ENCODE results near the gene HIVEP3.

HIVEP3 gene

DNA sequence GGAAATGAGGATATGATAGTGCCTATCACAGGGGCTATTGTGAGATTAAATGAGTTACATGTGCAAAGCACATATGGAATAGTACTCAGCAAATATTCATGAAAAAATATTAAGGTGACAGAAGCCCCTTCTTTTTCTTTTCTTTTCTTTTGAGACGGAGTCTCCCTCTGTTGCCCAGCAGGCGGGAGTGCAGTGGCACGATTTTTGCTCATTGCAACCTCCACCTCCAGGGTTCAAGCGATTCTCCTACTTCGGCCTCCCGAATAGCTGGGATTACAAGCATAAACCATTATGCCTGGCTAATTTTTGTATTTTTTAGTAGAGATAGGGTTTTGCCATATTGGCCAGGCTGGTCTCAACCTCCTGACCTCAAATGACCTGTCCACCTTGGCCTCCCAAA lies 139.4 kb downstream of the HIVEP3 start:
- no peak for DNase-seq

DNA sequence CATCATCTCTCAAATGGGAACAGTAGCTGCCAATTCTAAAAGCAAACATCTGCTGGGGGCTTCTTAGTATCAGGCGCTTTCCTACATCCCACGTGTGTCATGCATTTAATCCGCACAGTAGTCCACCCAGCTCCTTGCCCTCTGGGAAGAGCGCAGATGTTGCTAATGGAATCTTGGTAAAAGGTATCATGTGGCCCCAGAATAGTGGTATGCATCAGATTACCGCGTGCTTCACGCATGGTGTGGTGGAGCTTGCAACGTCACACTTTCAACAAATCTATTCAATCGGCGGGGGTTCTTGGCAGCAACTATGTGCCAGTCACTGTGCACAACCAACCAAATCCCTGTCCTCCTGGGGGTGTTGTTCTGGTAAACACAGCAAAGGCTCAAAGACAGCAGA lies 141.0 kb downstream of the HIVEP3 start:
- DNase-seq: no peak

DNA sequence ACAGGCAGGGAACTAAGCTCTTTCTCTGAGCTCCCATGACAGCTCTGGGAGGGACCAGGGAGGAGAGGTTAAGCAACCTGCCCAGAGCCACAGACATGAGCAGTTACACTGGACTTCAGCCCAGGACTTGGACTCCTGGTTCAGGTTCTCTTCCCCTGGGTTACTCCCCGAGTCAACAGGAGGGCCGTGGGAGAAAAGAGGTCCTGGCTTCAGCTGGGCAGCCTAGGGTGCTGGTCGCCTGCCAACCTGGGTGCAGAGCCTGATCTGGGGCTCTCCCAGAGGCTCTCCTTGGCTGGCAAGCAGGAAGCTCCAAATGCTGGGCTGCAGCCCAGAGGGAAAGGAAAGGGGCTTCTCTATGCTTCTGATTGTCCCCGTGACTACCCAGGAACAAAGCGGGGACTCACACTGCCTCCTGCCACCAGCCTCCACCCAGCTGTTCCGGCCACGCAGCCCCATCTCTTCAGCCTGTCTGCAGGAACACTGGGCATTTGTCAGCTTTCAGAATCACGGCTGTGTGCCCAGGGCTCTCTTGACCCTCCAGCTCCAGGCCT lies 141.8 kb downstream of the HIVEP3 start:
- no peak for DNase-seq

DNA sequence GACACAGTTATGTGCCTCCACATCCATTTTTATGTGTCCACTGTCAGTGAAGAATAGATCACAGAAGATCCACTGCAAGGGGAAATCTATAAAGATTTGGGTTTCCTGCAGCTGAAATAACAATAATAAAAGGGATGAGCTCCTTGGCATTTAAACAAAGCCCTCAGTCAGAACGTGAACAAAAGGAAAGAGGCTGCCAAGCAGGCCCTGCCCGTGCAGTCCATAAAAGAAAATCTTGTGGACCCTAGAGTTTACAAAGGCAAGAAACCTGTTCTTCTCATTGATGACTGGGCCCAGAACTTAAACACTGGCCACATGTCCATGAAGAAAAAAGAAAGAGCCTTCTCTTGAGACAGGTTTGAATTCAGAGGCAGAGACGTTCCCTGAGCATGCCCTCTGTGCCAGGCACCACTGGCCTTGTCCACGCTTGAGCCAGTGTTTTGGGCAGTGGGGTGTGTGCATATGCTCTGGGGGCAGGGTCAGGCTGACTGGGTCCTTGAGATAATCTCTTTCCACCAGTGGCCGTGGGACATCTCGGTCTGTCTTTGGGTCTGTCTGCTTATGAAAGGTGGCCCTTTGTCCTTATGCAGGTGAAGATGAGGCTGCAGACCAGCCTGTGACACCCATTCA lies 142.7 kb downstream of the HIVEP3 start:
- no peak for DNase-seq

DNA sequence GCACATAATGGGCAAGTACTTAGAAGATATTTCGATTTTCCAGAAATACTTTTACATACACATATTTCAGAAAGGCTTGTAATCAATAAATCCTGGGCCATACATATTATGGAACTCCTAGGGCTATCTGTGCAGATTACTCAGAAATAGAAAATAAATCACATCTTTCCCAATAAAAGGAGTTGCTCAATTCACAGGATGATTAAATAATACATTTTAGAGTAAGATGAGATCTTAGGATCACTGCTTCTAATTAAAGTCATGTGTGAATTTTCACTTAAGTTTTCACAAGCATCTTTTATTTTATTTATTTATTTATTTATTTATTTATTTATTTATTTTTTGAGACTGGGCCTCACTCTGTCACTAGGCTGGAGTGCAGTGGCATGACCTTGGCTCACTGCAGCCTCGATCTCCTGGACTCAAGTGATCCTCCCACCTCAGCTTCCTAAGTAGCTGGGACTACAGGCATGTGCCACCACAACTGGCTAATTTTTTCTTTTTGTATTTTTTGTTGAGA lies 144.2 kb downstream of the HIVEP3 start:
- no peak for DNase-seq

DNA sequence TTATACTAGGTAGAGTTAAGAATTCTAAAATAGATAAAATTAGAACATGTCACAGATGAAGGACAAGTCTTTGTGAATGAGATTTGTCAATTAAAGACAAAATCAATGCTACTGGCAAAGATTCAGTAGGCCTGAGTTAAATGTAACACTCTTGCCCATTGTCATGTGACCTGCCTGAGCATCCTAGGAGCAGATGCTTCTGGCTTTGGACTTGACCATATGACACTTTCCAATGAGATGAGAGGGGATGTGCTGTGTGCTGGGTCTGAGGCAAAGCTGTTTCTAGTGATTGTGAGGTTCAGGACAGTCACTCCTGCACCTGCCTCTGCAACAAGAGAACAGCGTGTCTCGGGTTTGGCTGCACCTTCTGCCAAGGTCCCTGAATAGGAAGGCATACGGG lies 144.9 kb downstream of the HIVEP3 start:
- no peak for DNase-seq

DNA sequence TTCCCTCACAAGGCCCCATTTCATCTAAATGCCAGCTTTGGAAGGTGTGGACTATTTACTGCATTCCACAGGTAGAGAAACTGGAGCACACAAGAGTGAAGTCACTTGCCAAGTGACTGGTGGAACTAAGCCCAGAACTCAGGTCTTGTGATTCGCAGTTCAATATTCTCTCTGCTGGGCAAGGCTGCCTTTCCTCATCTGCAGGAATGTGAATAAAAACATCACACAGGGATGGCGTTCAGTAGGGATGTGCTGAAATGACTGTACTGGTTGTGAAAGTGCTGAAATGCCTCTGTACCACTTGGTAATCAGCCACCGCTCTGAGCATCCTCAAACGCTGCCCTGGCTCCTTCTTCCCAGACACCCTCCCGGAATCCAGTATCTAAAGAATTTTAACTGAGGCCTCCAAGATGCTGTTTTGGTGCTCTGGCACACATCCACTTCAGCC lies 145.6 kb downstream of the HIVEP3 start:
- DNase-seq: no peak

DNA sequence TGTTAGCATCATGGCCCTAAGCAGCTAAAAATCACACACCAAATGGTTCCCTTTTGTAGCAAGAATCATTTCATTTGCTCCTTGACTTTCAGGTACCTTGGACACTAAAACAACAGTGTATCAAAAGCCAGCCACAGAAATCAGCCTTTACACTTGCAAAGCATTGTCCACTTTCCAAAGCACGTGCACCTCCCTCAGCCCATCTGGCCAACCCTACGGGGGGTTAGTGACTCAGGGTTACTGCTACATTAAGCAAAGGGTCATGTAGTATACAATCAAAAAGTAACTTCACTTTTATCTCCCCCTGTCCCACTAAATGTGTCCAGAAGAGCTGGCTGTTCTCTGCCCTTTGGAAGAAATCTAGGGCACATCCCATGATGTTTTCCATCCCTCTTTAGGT lies 149.7 kb downstream of the HIVEP3 start:
- no peak for DNase-seq

DNA sequence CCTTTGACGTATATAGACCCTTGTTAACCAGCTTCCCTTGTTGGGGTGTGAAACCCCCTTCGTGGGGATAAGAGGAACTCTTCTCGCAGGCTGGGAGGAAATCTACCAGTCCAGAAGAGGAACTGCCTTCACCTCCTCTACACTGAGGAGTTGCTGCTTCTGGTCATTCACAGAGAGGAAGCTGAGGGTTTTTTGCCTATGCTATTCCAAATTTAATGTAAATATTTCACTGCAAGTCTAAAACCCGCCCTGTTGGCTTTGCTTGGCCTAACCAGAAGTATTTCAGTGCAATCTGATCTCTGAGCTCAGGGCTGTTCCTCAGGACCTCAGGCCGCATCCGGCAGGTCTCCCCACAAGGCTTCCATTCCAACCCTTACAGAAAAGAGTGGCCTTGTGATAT lies 150.1 kb downstream of the HIVEP3 start:
- DNase-seq: no peak

DNA sequence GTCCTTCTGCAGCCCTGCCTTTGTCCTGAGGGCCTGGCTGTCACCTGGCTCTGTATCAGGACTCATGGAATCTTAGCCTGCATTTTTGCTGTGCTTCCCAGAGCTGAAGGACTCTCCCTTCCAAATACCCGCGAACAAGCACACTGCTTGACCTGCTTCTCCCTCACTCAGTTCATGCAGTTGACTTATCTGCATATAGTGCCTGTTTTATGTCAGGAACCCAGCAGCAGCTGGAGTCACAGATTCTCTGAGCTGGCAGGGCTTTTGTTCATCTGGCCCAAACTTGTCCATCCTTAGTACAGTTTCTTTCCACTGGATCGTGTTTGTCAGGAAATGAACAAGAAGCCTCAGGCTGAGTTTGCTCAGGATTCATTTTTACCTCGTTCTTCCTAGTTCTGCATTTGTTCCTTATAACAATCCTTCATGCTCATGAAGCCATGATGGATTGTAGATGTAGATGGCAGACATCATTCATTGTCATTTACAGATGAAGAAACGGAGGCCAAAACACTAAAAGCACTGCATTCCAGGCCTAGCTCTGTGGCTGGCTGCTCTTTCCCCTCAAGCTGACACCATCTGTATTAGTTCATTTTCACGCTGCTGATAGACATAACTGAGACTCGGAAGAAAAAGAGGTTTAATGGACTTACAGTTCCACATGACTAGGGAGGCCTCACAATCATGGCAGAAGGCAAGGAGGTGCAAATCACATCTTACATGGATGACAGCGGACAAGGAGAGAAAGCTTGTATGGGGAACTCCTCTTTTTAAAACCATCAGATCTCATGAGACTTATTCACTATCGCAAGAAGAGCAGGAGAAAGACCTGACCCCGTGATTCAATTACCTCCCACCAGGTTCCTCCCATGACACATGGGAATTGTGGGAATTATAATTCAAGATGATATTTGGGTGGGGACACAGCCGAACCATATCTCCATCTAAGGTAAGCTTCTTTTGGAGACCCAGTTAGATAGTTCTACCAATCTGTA lies 150.9 kb downstream of the HIVEP3 start:
- DNase-seq: no peak

DNA sequence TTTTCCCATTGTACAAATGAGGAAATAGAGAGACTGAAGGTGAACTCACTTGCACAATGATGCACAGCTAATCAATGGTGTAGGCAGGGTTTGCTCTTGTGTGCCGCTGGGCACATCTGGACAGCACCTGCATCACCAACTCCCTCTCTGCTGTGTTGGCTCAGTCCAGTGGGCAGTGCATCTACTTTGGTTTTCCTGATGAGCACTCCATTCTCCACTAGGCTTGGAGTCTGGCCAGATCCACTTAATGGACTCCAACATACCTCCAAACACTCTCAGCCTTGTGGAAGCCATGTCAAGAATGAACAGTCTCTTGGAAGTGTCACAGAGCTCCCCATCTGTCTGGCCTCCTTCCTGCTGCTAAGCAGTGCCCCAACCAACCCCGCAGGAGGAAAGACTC lies 152.2 kb downstream of the HIVEP3 start:
- no peak for DNase-seq

DNA sequence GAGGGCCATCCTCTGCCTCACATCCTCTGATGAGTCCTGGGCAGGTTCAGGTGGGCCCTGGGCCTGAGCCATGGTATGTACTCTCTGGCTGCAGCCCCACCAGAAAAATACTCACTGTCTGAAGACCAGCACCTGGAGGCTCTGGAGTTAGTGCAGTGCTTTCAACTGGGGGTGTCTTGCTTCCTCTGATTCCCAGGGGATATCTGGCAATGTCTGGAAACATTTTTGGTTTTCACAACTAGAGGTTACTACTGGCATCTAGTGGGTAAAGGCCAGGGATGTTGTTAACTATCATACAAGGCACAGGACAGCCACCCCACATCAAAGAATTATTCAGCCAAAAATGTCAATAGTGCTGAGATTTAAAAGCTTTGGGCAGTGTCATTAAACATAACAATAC lies 152.7 kb downstream of the HIVEP3 start:
- DNase-seq: no peak

DNA sequence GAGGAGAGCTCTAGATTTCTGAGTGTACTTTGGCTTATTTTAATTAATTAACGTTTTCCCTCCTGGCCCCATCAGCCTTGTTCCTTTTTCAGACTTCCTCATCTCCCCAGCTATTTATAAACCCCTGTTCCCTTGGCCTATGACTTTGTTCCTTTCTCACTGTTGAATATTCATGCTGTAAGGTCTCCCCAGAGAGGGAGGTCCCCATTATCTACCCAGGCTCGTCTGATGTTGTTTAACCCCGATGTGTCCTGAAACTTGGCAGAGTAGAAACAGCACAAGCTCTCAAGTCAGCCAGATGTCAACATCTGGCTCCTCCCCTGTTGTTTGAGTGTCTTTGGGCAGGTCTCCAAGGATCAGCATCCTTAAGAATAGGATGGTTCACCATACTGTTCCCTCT lies 153.6 kb downstream of the HIVEP3 start:
- DNase-seq: no peak

DNA sequence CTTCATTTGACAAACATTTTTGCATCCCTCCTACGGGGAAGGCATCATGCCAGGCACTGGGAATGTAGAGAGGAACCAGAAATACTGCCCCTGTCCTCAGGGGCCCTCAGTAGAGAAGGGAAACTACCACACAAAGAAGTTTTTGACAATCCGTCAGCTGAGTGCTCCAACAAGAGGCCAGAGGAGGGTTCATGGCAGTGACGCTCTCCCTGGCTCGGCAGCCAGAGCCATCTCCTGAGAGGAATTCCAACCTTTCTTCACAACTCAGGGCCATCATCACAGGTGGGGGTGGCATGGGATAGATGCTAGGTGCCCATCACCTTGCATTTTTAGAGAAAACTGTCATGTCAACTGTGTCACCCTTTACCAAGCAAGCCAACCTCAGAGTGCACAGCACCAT lies 154.1 kb downstream of the HIVEP3 start:
- no peak for DNase-seq

DNA sequence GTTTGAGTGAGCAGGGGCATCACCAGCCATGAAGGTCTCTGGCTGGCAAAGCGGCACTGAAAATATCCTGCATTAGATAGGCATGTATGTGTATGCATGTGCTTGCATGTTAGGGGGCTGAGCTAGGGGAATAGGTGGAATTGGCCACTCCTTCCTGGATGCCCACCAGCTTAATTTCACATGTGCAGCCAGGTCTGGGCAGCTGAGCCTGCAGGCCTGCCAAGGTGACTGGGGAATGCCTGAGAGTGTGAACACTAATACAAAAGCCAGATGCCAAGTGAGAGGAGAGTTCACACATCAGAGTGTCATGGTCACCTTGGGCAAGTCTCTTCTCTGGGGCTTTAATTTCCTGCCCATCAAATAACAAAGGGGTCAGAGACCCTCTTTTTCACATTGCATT lies 155.9 kb downstream of the HIVEP3 start:
- no peak for DNase-seq

DNA sequence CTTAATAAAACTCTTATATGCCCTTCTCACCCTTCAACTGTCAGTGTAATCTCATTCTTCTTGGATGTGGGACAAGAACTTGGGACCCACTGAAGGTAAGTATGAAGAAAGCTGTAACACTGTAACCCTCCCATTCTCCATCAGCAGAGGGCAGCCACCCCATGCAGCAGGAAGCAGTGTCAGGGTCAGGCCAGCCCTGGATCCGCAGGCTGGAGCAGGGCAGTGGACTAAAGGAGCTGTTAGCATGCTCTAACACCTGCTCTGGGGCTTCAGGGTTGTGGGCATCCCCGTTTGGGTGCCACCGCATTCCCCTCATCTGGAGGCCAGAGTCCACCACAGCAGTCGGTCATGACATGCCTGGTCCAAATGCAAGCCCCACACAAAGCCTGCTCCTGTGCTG lies 156.5 kb downstream of the HIVEP3 start:
- no peak for DNase-seq

DNA sequence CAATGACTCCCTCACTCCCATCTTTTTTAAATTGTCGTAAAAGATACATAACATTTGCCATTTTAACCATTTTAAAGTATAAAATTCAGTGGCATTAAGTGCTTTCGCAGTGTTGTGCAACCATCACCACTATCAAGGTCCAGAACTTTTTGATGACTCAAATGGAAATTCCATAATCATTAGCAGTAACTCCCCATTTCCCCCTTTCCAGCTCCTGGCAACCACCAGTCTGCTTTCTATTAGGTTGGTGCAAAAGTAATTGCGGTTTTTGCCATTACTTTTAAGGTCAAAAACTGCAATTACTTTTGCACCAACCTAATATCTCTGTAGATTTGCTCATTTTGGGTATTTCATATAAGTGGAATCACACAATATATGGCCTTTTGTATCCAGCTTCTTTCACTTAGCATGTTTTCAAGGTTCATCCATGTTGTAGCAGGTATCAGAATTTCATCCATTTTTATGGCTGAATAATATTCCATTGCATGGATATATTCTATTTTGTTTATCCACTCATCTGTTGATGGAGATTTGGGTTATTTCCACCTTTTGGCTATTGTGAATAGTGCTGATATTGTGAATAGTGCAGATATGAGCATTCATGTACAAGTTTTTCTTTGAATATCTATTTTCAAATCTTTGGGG lies 159.7 kb downstream of the HIVEP3 start:
- DNase-seq: no peak

DNA sequence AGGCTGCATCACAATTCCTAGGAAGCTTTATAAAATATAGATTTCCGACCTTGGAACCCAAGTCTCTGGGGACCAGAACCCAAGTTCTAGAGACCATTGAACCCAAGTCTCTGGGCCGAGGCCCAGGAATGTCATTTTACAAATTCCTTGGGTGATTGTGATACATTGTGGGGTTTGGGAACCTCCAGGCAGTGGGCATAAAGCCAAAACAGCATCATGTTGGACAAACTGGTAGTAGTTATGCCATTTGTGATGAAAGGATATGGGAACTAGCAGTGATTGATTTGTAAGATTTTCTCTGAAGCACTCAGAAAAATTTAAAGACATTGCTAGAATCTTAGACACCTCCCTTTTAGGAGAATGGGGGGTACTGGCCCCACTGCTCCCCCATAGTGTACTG lies 160.2 kb downstream of the HIVEP3 start:
- no peak for DNase-seq

DNA sequence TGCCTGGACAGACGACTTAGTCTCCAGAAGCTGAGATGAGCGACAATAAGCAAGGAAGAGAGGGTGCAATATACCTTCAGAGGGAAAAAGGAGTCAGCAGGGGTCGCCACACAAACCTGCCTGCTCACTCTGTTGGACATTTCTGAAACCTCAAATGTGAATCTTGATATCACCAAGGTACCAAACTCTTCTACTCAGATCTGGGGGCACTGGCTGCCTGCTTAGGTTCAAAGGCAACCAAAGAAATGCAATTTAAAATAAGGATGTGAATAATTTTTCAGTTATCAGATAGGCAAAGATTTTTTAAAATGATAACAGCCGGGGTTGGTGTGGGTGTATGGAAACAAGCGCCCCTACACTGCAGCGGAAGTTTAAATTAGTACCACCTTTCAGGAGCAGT lies 164.2 kb downstream of the HIVEP3 start:
- peak; percentile 70 for DNase-seq

DNA sequence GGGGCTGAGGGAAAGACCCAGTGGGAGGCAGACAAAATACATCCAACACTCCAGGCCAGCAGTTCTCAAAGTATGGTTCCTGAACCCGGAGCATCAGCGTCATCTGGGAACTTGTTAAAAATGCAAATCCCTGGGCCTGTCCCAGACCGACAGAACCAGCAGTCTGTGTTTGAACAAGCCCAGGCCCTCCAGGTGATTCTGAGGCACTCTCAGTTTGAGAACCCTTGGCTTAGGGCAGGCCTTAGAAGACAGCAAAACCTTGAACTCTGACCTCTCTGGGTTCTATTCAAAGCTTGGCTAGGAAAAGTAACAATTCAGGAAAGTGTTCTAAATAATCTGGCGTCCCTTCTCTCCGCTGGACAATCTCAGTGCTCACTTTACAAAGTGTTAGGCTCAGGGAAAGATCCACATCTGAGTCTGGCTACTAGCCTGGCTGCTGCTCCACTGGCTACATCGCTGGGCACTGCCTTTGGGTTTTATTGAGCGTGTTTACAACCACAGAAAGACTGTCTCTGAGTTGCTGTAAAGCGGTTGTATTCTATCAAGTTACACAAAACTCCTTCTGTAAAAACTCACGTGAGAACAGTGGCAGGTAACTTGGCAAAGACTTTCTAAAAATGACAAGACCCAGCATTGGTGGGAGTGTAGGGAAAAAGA lies 166.1 kb downstream of the HIVEP3 start:
- peak; percentile 52 for DNase-seq

DNA sequence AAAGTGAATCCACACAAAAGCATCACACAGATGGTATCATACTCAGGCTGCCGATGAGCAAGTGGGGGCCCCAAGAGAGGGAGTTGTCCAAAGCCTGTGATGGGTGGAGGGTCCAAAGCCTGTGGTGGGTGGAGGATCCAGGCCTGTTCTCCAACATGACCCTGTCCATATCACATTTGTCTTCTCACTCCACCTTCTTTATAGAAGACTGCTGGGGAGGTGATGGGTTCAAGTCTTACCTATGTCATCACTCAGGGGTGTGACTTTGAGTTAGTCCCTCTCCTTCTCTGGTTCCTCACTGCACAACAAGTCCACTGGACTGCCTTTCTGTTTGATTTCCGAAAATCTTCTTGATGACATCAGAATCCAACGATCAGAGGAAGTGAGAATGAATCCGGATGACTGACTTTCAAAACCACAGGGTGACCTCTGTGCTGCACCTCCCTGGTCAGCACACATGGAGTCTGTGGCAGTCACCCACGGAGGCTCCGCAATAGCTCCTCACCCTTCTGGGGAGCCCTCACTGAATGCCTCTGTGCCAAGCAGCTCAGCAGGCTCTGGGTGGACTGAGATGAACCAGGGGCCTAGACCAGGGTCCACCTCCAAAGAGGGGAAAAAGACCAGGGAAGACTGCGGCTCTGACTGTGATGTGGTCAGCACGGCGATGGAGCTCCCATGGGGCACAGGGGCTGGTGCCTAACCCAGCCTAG lies 166.8 kb downstream of the HIVEP3 start:
- peak; percentile 44 for DNase-seq
